OCI-LY7 (cell line): ENCODE measurements around the gene CHN2. TPM values are rescaled to one million over a fixed set of nuclear protein-coding genes. Genes with fewer than 3 reads are reported as not detected.

Experiments
- Bru-seq: library from RNA; stranded (reverse); fragments of 400-500 nt; gene quantifications from one replicate; lab custom pipeline; 2021; lab: Mats Ljungman, UMichigan
- BruChase-seq, 2 experiments: library from RNA; stranded (reverse); fragments of 400-500 nt; gene quantifications; one replicate each; lab custom pipeline; 2021; lab: Mats Ljungman, UMichigan
- BruUV-seq: library from RNA; stranded (reverse); fragments of 400-500 nt; replicated peaks from 2 replicates; lab custom pipeline; 2021; lab: Mats Ljungman, UMichigan
- CTCF ChIA-PET: fragments of 300-600 bp; sonication (Branson Sonifier 250); formaldehyde crosslinking; loops from one replicate; lab custom pipeline; 2022; ENCODE audit warnings: antibody characterized with exemption; ENCODE audit not compliant: unreplicated experiment; lab: Charles Lee
- POLR2A ChIA-PET: fragments of 300-600 bp; sonication (Branson Sonifier 250); formaldehyde crosslinking; loops from one replicate; lab custom pipeline; 2022; ENCODE audit warnings: antibody characterized with exemption; lab: Charles Lee
- DNase-seq: peaks from one replicate; pipeline ENCODE4 v3.0.0-alpha.2; 2015; ENCODE audit warnings: low spot score
- H2AFZ ChIP-seq: fragments of 200-600 bp; sonication (generic), shearing (Covaris generic); 2 replicates; pipeline ENCODE4 v1.6.1; 2014; ENCODE audit warnings: mild to moderate bottlenecking, antibody characterized with exemption, low read length, moderate library complexity
- H3K27ac ChIP-seq: fragments of 200-600 bp; sonication (generic); 2 replicates; pipeline ENCODE4 v1.5.1; 2014; ENCODE audit warnings: mixed run types, low read depth, mild to moderate bottlenecking, moderate library complexity, low read length, inconsistent platforms; ENCODE audit not compliant: poor library complexity, severe bottlenecking
- H3K36me3 ChIP-seq: fragments of 200-600 bp; sonication (generic); 2 replicates; pipeline ENCODE4 v1.6.1; 2014; ENCODE audit warnings: mild to moderate bottlenecking, antibody characterized with exemption, low read length, moderate library complexity, mixed read lengths; ENCODE audit not compliant: insufficient read depth
- H3K4me1 ChIP-seq: fragments of 200-600 bp; sonication (generic); 2 replicates; pipeline ENCODE4 v1.5.1; 2014; ENCODE audit warnings: mild to moderate bottlenecking, low read length; ENCODE audit not compliant: insufficient read depth, poor library complexity, severe bottlenecking
- H3K4me2 ChIP-seq: fragments of 200-600 bp; sonication (generic); 2 replicates; pipeline ENCODE4 v1.6.1; 2014; ENCODE audit warnings: mild to moderate bottlenecking, low read length
- H3K4me3 ChIP-seq: fragments of 200-600 bp; sonication (generic); 2 replicates; pipeline ENCODE4 v1.5.1; 2014; ENCODE audit warnings: mild to moderate bottlenecking, low read depth, low read length; ENCODE audit not compliant: poor library complexity, severe bottlenecking
- H3K79me2 ChIP-seq: fragments of 200-600 bp; sonication (generic); 2 replicates; pipeline ENCODE4 v1.6.1; 2016; ENCODE audit warnings: low read depth, mild to moderate bottlenecking, low read length, moderate library complexity, mixed read lengths; ENCODE audit not compliant: insufficient read depth
- H3K9me2 ChIP-seq: fragments of 200-600 bp; sonication (generic); 2 replicates; pipeline ENCODE4 v1.6.1; 2016; ENCODE audit warnings: mild to moderate bottlenecking, low read length, mixed read lengths; ENCODE audit not compliant: insufficient read depth
- H3K9me3 ChIP-seq: fragments of 200-600 bp; sonication (generic); 2 replicates; pipeline ENCODE4 v1.6.1; 2014; ENCODE audit warnings: mild to moderate bottlenecking, mixed run types, low read length, mixed read lengths
- H4K20me1 ChIP-seq: fragments of 200-600 bp; sonication (generic); 2 replicates; pipeline ENCODE4 v1.6.1; 2014; ENCODE audit warnings: mild to moderate bottlenecking, antibody characterized with exemption, low read length, moderate library complexity, mixed read lengths; ENCODE audit not compliant: insufficient read depth
- CTCF ChIP-seq: fragments of 200-600 bp; sonication (generic); conservative IDR thresholded peaks from 2 replicates; pipeline ENCODE4 v1.5.1; 2014; ENCODE audit warnings: mild to moderate bottlenecking, antibody characterized with exemption, low read length, moderate library complexity, mixed read lengths
- EZH2phosphoT487 ChIP-seq: fragments of 200-600 bp; sonication (generic); IDR thresholded peaks from 2 replicates; pipeline ENCODE4 v1.6.1; 2018; ENCODE audit warnings: low read depth, borderline replicate concordance, mild to moderate bottlenecking, mixed run types, antibody characterized with exemption, low read length, moderate library complexity, mixed read lengths
- intact Hi-C: fragments of 100-400 bp; cut with micrococcal nuclease; formaldehyde crosslinking; loops from one replicate; pipeline ENCODE4 v1.10.0; 2022; ENCODE audit not compliant: unreplicated experiment
- long read RNA-seq: library from polyadenylated mRNA; stranded (forward); transcript quantifications from one replicate; pipeline ENCODE4 v2.0.0, GENCODE V29; 2022
- total RNA-seq, 2 experiments: library from RNA; depleted of rRNA in 1 of 2; stranded (reverse); fragments of >200 nt in 1 of 2; shearing (Covaris generic) in 1 of 2; gene quantifications; 2 replicates each; pipeline ENCODE4 v1.2.3, GENCODE V29; 2014 to 2022

The CHN2 gene
- total RNA-seq (2014; rRNA removed; shearing (Covaris generic)) (not detected in 2 replicates), total RNA-seq (2022) (not detected in 2 replicates), Bru-seq, nascent RNA (not detected), BruChase-seq, experiment 1, labeled RNA remaining after a 6-hour chase (not detected), BruChase-seq, experiment 2, labeled RNA remaining after a 2-hour chase (percentile 23 among the genes with signal in this experiment)
- long read RNA-seq, result 0 reads

- no peak within 1 kb of the TSS for H2AFZ ChIP-seq
- no peak within 1 kb of the TSS for H3K4me3 ChIP-seq
- ChIA-PET POLR2A (no interaction called here), CTCF (no interaction called here)
- BruUV-seq, result no TSS peak
- H4K20me1 ChIP-seq, result no peaks in the 10 kb centered on the region
- H3K4me1 ChIP-seq, result no peaks in the 10 kb centered on the region
- H3K36me3 ChIP-seq, result no peaks in the 10 kb centered on the region
- no peak for TF ChIP-seq CTCF
- no peak for TF ChIP-seq EZH2phosphoT487
- H3K79me2 ChIP-seq, result no peaks in the 10 kb centered on the region
- intact Hi-C loops, result no loop called here
- H3K4me2 ChIP-seq, result no peak within 1 kb of the TSS
- DNase-seq, result no peak
- no peak within 1 kb of the TSS for H3K27ac ChIP-seq
- H3K9me2 ChIP-seq, result no peaks in the 10 kb centered on the region
- H3K9me3 ChIP-seq, result no peaks in the 10 kb centered on the region
These were observed at the start of gene CHN2 for GRCh38 chr7:29194594-29195427. Gene CHN2, plus strand, starts transcription at chr7:29194775.

- H3K9me2 ChIP-seq, result no peaks in the 10 kb centered on the region
- ChIA-PET POLR2A (no interaction called here), CTCF (no interaction called here)
- H3K4me1 ChIP-seq, result no peaks in the 10 kb centered on the region
- H3K79me2 ChIP-seq, result no peaks in the 10 kb centered on the region
- no peaks in the 10 kb centered on the region for H3K36me3 ChIP-seq
- H3K9me3 ChIP-seq, result no peaks in the 10 kb centered on the region
- intact Hi-C loops, result no loop called here
- H3K4me2 ChIP-seq, result no peak overlapping the region
- no TSS peak for BruUV-seq
- H2AFZ ChIP-seq, result no peak overlapping the region
- no peak overlapping the region for H3K27ac ChIP-seq
- TF ChIP-seq EZH2phosphoT487, result no peak
- TF ChIP-seq CTCF, result no peak
- no peak for DNase-seq
- no peak overlapping the region for H3K4me3 ChIP-seq
- H4K20me1 ChIP-seq, result no peaks in the 10 kb centered on the region
These were observed 49.0 kb upstream of the CHN2 start for GRCh38 chr7:29145553-29146056.
